ENCODE results near the gene PIN1. TPM values are rescaled to one million over a fixed set of nuclear protein-coding genes. Genes with fewer than 3 reads are reported as not detected.

The PIN1 gene
- total RNA-seq, 4 donors from 2014 or later: 83.9 to 111 (median 93.4) TPM

DNA sequence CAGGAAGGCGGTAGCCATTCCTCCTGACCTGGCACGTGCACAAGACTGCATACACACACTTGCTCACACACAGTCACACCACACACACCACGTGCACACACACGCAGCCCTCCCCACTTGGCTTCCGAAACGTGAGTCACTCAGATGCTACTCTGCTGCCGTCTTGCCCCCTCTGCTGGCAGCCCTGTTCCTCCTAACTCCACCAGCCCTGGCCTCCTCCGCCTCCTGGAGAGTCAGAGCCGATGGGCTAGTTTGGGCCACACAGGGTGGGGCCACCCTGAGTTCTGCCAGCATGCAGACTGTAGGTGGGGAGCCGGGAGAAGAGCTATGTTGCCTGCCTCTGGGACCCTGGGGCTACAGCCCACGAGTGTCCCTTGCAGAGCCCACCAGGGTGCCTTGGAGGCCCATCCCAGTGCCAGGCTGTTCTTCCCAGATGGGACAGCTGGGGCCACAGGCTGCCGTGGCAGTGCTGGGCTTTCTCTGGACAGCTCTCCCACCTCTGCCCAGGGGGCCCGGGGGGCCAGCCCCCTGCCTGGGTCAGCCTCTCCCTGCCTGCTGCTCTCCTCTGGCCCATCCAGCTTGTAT is 12.1 kb downstream of the PIN1 start:
- no peak for ATAC-seq
- intact Hi-C loops (cut with DNase I; ENCODE audit: low total_unique reads) (no loop called here), in situ Hi-C loops (cut with MboI; ENCODE audit: low sequenced_read_pairs in 4 of 4) (no loop called here)
- no peak overlapping the region for H3K4me3 ChIP-seq
- DNase-seq: peak in 1 of 2 donors; percentile 18
- no peak overlapping the region for H3K27ac ChIP-seq
- no peaks in the 10 kb centered on the region for H3K4me1 ChIP-seq
- no peaks in the 10 kb centered on the region for H3K9me3 ChIP-seq
- no peak for TF ChIP-seq POLR2A (IDR thresholded peaks at IDR 0.05)
- TF ChIP-seq, protein P1, sequence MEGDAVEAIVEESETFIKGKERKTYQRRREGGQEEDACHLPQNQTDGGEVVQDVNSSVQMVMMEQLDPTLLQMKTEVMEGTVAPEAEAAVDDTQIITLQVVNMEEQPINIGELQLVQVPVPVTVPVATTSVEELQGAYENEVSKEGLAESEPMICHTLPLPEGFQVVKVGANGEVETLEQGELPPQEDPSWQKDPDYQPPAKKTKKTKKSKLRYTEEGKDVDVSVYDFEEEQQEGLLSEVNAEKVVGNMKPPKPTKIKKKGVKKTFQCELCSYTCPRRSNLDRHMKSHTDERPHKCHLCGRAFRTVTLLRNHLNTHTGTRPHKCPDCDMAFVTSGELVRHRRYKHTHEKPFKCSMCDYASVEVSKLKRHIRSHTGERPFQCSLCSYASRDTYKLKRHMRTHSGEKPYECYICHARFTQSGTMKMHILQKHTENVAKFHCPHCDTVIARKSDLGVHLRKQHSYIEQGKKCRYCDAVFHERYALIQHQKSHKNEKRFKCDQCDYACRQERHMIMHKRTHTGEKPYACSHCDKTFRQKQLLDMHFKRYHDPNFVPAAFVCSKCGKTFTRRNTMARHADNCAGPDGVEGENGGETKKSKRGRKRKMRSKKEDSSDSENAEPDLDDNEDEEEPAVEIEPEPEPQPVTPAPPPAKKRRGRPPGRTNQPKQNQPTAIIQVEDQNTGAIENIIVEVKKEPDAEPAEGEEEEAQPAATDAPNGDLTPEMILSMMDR (IDR thresholded peaks at IDR 0.05 in 4 of 5, conservative IDR thresholded peaks at IDR 0.05 in 1 of 5): no peak
- peaks cover 0 to 39% of the 10 kb centered on the region in 2 donors for H3K36me3 ChIP-seq
- no peaks in the 10 kb centered on the region for H3K27me3 ChIP-seq

DNA sequence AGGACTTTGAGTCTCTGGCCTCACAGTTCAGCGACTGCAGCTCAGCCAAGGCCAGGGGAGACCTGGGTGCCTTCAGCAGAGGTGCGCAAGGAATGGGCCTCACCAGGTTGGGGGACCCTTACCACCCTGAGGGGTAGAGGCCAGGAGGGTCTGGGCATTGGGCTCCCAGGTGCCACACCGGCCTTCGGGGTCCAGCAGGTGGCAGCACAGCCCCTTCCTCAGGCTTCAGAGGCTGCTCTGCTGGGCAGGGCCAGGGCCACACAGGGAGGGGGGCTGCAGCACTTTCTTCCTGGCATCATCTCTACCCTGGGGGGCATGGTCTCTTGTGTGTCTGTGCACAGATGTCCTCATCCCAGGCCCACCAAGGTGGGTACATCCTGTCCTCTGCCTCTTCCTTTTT is 12.9 kb downstream of the PIN1 start:
- H3K9me3 ChIP-seq: no peaks in the 10 kb centered on the region
- intact Hi-C loops (cut with DNase I; ENCODE audit: low total_unique reads): no loop called here
- TF ChIP-seq, protein P1 (IDR thresholded peaks at IDR 0.05 in 4 of 5, conservative IDR thresholded peaks at IDR 0.05 in 1 of 5): no peak
- TF ChIP-seq POLR2A (IDR thresholded peaks at IDR 0.05): no peak
- no peak overlapping the region for H3K27ac ChIP-seq
- no peaks in the 10 kb centered on the region for H3K4me1 ChIP-seq
- in situ Hi-C loops (cut with MboI; ENCODE audit: low sequenced_read_pairs in 4 of 4): no loop called here
- no peak for ATAC-seq
- H3K36me3 ChIP-seq: peaks cover 0 to 30% of the 10 kb centered on the region in 2 donors
- no peak overlapping the region for H3K4me3 ChIP-seq
- no peak for DNase-seq
- no peaks in the 10 kb centered on the region for H3K27me3 ChIP-seq

DNA sequence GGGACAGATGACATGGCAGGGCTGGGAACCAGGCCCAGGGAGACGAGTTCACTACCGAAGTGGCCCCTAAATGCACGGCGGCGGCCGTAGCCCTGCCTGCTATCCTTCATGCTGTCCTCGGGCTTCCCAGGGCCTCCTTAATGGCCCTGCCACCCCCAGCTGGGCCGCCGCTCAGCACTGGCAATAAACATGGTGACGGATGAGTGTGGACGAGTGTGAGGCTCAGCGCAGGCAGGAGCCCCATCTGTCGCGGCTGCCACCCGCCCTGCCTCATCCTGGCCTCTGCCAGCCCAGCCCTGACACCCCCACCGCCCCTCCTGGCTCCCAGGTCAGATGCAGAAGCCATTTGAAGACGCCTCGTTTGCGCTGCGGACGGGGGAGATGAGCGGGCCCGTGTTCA is 13.6 kb downstream of the PIN1 start:
- H3K4me1 ChIP-seq: no peaks in the 10 kb centered on the region
- H3K9me3 ChIP-seq: no peaks in the 10 kb centered on the region
- H3K36me3 ChIP-seq: peaks cover 0 to 23% of the 10 kb centered on the region in 2 donors
- no peak for DNase-seq
- H3K4me3 ChIP-seq: no peak overlapping the region
- no peaks in the 10 kb centered on the region for H3K27me3 ChIP-seq
- no peak for ATAC-seq
- H3K27ac ChIP-seq: no peak overlapping the region
- TF ChIP-seq, protein P1 (IDR thresholded peaks at IDR 0.05 in 4 of 5, conservative IDR thresholded peaks at IDR 0.05 in 1 of 5): no peak
- TF ChIP-seq POLR2A (IDR thresholded peaks at IDR 0.05): no peak
- in situ Hi-C loops (cut with MboI; ENCODE audit: low sequenced_read_pairs in 4 of 4): no loop called here
- intact Hi-C loops (cut with DNase I; ENCODE audit: low total_unique reads): no loop called here

DNA sequence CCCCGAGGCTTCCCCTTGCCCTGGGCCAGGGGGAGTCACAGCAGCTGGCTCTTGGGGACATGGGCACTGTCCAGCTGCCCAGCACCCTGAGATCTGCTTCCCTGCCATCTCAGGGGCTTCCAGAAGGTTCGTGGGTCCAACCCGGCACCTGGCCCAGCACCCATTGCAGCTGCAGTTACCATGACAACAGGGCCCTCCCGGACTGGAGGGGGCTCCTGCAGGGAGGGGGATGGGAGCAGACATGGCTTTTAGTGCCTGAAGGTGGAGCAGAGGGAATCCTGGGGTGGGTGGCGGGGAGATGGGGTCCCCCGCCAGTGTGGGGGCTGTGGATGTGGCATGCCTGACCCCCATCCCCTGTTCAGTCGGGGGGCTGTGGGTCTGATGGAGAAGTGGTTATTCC is 14.7 kb downstream of the PIN1 start:
- DNase-seq (no peak), ATAC-seq (no peak)
- peaks cover 0 to 13% of the 10 kb centered on the region in 2 donors for H3K36me3 ChIP-seq
- H3K27ac ChIP-seq: no peak overlapping the region
- intact Hi-C loops (cut with DNase I; ENCODE audit: low total_unique reads): no loop called here
- in situ Hi-C loops (cut with MboI; ENCODE audit: low sequenced_read_pairs in 4 of 4): no loop called here
- no peaks in the 10 kb centered on the region for H3K4me1 ChIP-seq
- TF ChIP-seq, protein P1 (IDR thresholded peaks at IDR 0.05 in 4 of 5, conservative IDR thresholded peaks at IDR 0.05 in 1 of 5): no peak
- no peak for TF ChIP-seq POLR2A (IDR thresholded peaks at IDR 0.05)
- H3K9me3 ChIP-seq: no peaks in the 10 kb centered on the region
- H3K27me3 ChIP-seq: no peaks in the 10 kb centered on the region
- H3K4me3 ChIP-seq: no peak overlapping the region
